HUES48 (cell line): ENCODE measurements around the gene ALG13.

Experiments
- H3K27ac ChIP-seq: one replicate; pipeline ENCODE4 v1.7.0; 2013; ENCODE audit warnings: low read depth, low read length, inconsistent platforms
- H3K27me3 ChIP-seq: 2 replicates; pipeline ENCODE4 v1.6.1; 2013; ENCODE audit warnings: mild to moderate bottlenecking, low read length; ENCODE audit not compliant: control insufficient read depth, insufficient read depth
- H3K36me3 ChIP-seq: 2 replicates; pipeline ENCODE4 v1.6.1; 2013; ENCODE audit warnings: low read length; ENCODE audit not compliant: control insufficient read depth, insufficient read depth
- H3K4me1 ChIP-seq: 2 replicates; pipeline ENCODE4 v1.6.1; 2013; ENCODE audit warnings: mild to moderate bottlenecking, low read length; ENCODE audit not compliant: control insufficient read depth, insufficient read depth
- H3K4me3 ChIP-seq: 2 replicates; pipeline ENCODE4 v1.5.1; 2013; ENCODE audit warnings: mild to moderate bottlenecking, low read depth, low read length
- H3K9ac ChIP-seq: 2 replicates; pipeline ENCODE4 v1.6.1; 2013; ENCODE audit warnings: mild to moderate bottlenecking, low read depth, low read length, moderate library complexity
- H3K9me3 ChIP-seq: 2 replicates; pipeline ENCODE4 v1.6.1; 2013; ENCODE audit warnings: low read length; ENCODE audit not compliant: control insufficient read depth, insufficient read depth

The ALG13 gene

GRCh38 chrX:111662292-111662691, 18.7 kb upstream of the ALG13 start:
- Histone ChIP-seq H3K36me3 (no peaks in the 10 kb centered on the region), H3K27me3 (no peaks in the 10 kb centered on the region; the same call in 1 of the 2 replicates), H3K4me3 (no peak overlapping the region), H3K9me3 (no peaks in the 10 kb centered on the region), H3K27ac (no peak overlapping the region), H3K4me1 (no peaks in the 10 kb centered on the region), H3K9ac (no peak overlapping the region)

- Histone ChIP-seq H3K9ac (no peak overlapping the region), H3K4me3 (no peak overlapping the region), H3K36me3 (no peaks in the 10 kb centered on the region), H3K4me1 (no peaks in the 10 kb centered on the region), H3K27ac (no peak overlapping the region), H3K9me3 (no peaks in the 10 kb centered on the region), H3K27me3 (peaks cover 9% of the 10 kb centered on the region; the same call in 1 of the 2 replicates)
These were observed 9.3 kb upstream of the ALG13 start for GRCh38 chrX:111671668-111672067.

DNA sequence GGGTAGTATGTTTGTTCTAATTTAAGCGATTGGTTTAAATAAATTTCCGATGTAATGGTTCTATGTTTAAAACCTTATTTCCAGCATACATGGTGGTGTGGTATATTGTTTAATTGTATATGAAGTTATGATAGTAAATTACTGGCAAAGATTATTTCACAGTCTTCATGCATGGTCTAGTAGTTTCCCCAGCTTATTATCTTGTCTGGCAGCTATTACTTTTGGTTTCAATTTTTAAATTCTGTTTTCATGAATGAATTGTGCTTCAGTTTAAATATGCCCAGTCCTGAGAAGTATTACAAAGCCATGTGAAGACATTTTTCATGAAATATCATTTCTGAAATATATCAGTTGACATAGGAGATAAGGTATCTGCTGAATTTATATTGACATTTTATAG, 6.3 kb downstream of the ALG13 start:
- H3K9ac ChIP-seq: no peak overlapping the region
- no peaks in the 10 kb centered on the region for H3K9me3 ChIP-seq
- H3K4me1 ChIP-seq: peaks cover 6% of the 10 kb centered on the region
- H3K36me3 ChIP-seq: peaks cover 96% of the 10 kb centered on the region
- no peaks in the 10 kb centered on the region for H3K27me3 ChIP-seq
- H3K4me3 ChIP-seq: no peak overlapping the region
- H3K27ac ChIP-seq: no peak overlapping the region

GRCh38 chrX:111695297-111695880, 14.4 kb downstream of the ALG13 start:
- no peaks in the 10 kb centered on the region for H3K4me1 ChIP-seq
- no peak overlapping the region for H3K27ac ChIP-seq
- no peak overlapping the region for H3K9ac ChIP-seq
- no peaks in the 10 kb centered on the region for H3K9me3 ChIP-seq
- no peak overlapping the region for H3K4me3 ChIP-seq
- H3K27me3 ChIP-seq: no peaks in the 10 kb centered on the region
- H3K36me3 ChIP-seq: peaks cover 36% of the 10 kb centered on the region

- H3K27me3 ChIP-seq: no peaks in the 10 kb centered on the region
- no peaks in the 10 kb centered on the region for H3K9me3 ChIP-seq
- peaks cover 79% of the 10 kb centered on the region for H3K36me3 ChIP-seq
- H3K4me1 ChIP-seq: no peaks in the 10 kb centered on the region
- H3K4me3 ChIP-seq: no peak overlapping the region
- no peak overlapping the region for H3K9ac ChIP-seq
- H3K27ac ChIP-seq: no peak overlapping the region
These were observed 38.6 kb downstream of the ALG13 start for GRCh38 chrX:111719426-111720210.

GRCh38 chrX:111728096-111728495, 47.1 kb downstream of the ALG13 start:
- Histone ChIP-seq H3K27me3 (peaks cover 5% of the 10 kb centered on the region; the same call in 1 of the 2 replicates), H3K36me3 (peaks cover 96% of the 10 kb centered on the region), H3K4me3 (no peak overlapping the region), H3K9ac (no peak overlapping the region), H3K9me3 (no peaks in the 10 kb centered on the region), H3K4me1 (no peaks in the 10 kb centered on the region), H3K27ac (no peak overlapping the region)

- no peak overlapping the region for H3K27ac ChIP-seq
- H3K9ac ChIP-seq: no peak overlapping the region
- peaks cover 5% of the 10 kb centered on the region; the same call in 1 of the 2 replicates for H3K27me3 ChIP-seq
- H3K4me3 ChIP-seq: no peak overlapping the region
- peaks cover 100% of the 10 kb centered on the region for H3K36me3 ChIP-seq
- H3K9me3 ChIP-seq: no peaks in the 10 kb centered on the region
- no peaks in the 10 kb centered on the region for H3K4me1 ChIP-seq
These were observed 50.4 kb downstream of the ALG13 start for GRCh38 chrX:111731351-111731750.

- Histone ChIP-seq H3K4me3 (no peak overlapping the region), H3K27ac (no peak overlapping the region), H3K9me3 (no peaks in the 10 kb centered on the region), H3K27me3 (peaks cover 5% of the 10 kb centered on the region; the same call in 1 of the 2 replicates), H3K9ac (no peak overlapping the region), H3K36me3 (peaks cover 98% of the 10 kb centered on the region), H3K4me1 (no peaks in the 10 kb centered on the region)
These were observed 55.6 kb downstream of the ALG13 start for GRCh38 chrX:111736571-111736970.

DNA sequence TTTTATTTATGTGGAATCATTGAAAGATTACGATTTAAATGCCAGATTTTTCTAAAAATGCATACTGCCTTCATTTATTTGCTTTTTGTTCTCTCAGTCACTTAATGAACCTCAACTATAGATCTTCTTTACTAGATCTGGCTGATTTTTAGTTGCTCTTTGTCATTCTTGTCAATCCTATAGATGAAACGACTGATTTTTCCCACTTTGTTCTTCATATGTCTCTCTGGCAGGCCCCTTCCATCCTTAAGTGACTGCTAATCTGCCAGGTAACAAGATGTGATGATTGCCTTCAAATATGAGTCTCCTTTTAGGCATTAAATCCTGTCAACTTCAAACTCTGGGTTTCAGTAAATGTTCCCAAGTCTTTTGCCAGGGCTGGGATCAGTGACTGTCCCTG, 61.0 kb downstream of the ALG13 start:
- H3K4me1 ChIP-seq: no peaks in the 10 kb centered on the region
- no peaks in the 10 kb centered on the region for H3K9me3 ChIP-seq
- no peaks in the 10 kb centered on the region; the same call in 1 of the 2 replicates for H3K27me3 ChIP-seq
- peaks cover 95% of the 10 kb centered on the region for H3K36me3 ChIP-seq
- H3K4me3 ChIP-seq: no peak overlapping the region
- no peak overlapping the region for H3K9ac ChIP-seq
- H3K27ac ChIP-seq: no peak overlapping the region

DNA sequence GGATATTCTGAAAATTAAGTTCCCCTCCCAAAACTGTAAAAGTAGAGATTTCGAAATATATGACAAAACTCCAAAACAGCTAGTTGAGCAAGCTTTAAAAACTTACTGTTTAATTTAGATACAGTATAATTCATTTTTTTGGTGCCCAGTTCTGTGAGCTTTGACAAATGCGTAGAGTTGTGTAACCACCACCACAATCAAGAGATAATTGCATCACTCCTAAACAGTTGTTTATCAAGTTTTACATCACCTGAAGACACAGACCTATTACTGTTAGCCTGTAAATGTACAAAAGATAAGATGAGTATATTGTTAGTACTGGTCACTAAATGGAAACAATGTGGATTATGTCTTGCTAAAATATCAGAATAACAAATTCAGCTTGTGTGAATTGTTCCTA, 62.3 kb downstream of the ALG13 start:
- Histone ChIP-seq H3K27me3 (no peaks in the 10 kb centered on the region; the same call in 1 of the 2 replicates), H3K36me3 (peaks cover 89% of the 10 kb centered on the region), H3K27ac (no peak overlapping the region), H3K4me3 (no peak overlapping the region), H3K4me1 (no peaks in the 10 kb centered on the region), H3K9ac (no peak overlapping the region), H3K9me3 (no peaks in the 10 kb centered on the region)

DNA sequence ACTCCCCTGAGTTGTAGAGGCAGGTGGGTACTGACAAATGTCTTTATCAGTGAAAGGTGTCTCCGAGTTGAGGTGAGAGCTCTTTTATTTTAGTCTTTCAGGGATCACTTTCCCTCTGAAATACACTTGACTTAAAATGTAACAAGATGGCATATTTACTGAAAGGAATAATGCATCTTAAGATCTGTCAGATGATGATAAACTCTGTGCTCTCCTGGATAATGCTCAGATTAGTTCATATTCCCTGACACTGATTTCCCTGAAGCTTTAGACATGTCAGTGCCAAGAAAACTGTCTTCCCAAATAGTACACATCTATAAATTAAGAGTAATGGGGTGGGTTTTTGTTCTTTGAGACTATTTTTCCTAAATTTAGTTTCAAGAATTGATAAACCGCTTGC, 75.5 kb downstream of the ALG13 start:
- Histone ChIP-seq H3K4me3 (no peak overlapping the region), H3K4me1 (no peaks in the 10 kb centered on the region), H3K36me3 (peaks cover 51% of the 10 kb centered on the region), H3K9me3 (no peaks in the 10 kb centered on the region; the same call in 1 of the 2 replicates), H3K27ac (no peak overlapping the region), H3K27me3 (no peaks in the 10 kb centered on the region; the same call in 1 of the 2 replicates), H3K9ac (no peak overlapping the region)
